WTC11 (cell line): ENCODE measurements around the gene ZNF398. TPM values are rescaled to one million over a fixed set of nuclear protein-coding genes. Genes with fewer than 3 reads are reported as not detected.

ENCODE experiments used
- ATAC-seq: fragments of 200-7000 bp; cut with Tn5 transposase; 2 replicates; pipeline ENCODE4 v1.10.0; 2021; ENCODE audit warnings: mild to moderate bottlenecking, moderate library complexity
- CTCF ChIA-PET: fragments of 300-600 bp; sonication (Branson Sonifier 250); formaldehyde crosslinking; loops from one replicate; lab custom pipeline; 2021; ENCODE audit warnings: antibody characterized with exemption; lab: Charles Lee
- POLR2A ChIA-PET: fragments of 350-600 bp; sonication (Branson Sonifier 250); formaldehyde crosslinking; loops from one replicate; lab custom pipeline; 2021; ENCODE audit warnings: antibody characterized with exemption; lab: Charles Lee
- DNase-seq: peaks from one replicate; pipeline ENCODE4 v3.0.0; 2021; ENCODE audit warnings: low spot score
- H3K27ac Mint-ChIP-seq: 2 replicates; pipeline ENCODE4 v1.8.0; 2021; ENCODE audit warnings: mixed read lengths
- H3K27me3 Mint-ChIP-seq: 2 replicates; pipeline ENCODE4 v1.8.0; 2021; ENCODE audit warnings: low read depth, mild to moderate bottlenecking, moderate library complexity, mixed read lengths
- H3K36me3 Mint-ChIP-seq: 2 replicates; pipeline ENCODE4 v1.8.0; 2021; ENCODE audit warnings: mixed read lengths
- H3K4me1 Mint-ChIP-seq: 2 replicates; pipeline ENCODE4 v1.8.0; 2022; ENCODE audit warnings: mixed read lengths
- H3K4me3 Mint-ChIP-seq: 2 replicates; pipeline ENCODE4 v1.8.0; 2021; ENCODE audit warnings: mild to moderate bottlenecking, moderate library complexity, mixed read lengths
- H3K9me3 Mint-ChIP-seq: 2 replicates; pipeline ENCODE4 v1.8.0; 2021; ENCODE audit warnings: mixed read lengths
- CREB1 ChIP-seq: sonication (generic); formaldehyde crosslinking; IDR thresholded peaks from 2 replicates; pipeline ENCODE4 v1.8.0; 2023; ENCODE audit warnings: mild to moderate bottlenecking, missing genetic modification reagents
- GRHL2 ChIP-seq: fragments of 250-450 bp; sonication (Bioruptor Pico); IDR thresholded peaks from 2 replicates; pipeline ENCODE4 v1.8.0; 2022; ENCODE audit warnings: mild to moderate bottlenecking, moderate library complexity; ENCODE audit not compliant: insufficient replicate concordance, severe bottlenecking
- IRF2 ChIP-seq: sonication (generic); formaldehyde crosslinking; IDR thresholded peaks from 2 replicates; pipeline ENCODE4 v1.8.0; 2022; ENCODE audit warnings: low read depth, missing genetic modification reagents, borderline replicate concordance
- MXD4 ChIP-seq: fragments of 250-450 bp; sonication (Bioruptor Pico); IDR thresholded peaks from 2 replicates; pipeline ENCODE4 v1.8.0; 2021; ENCODE audit warnings: mild to moderate bottlenecking, moderate library complexity, borderline replicate concordance
- NR3C1 ChIP-seq: sonication (generic); formaldehyde crosslinking; conservative IDR thresholded peaks from 2 replicates; pipeline ENCODE4 v1.8.1; 2023; ENCODE audit warnings: low read depth, mild to moderate bottlenecking, missing genetic modification reagents
- SMAD4 ChIP-seq: sonication (generic); formaldehyde crosslinking; IDR thresholded peaks from 2 replicates; pipeline ENCODE4 v1.8.0; 2022; ENCODE audit warnings: mild to moderate bottlenecking, missing genetic modification reagents
- SP1 ChIP-seq: sonication (generic); formaldehyde crosslinking; conservative IDR thresholded peaks from 2 replicates; pipeline ENCODE4 v1.8.1; 2022; ENCODE audit warnings: missing genetic modification reagents
- ZBTB21 ChIP-seq: sonication (generic); formaldehyde crosslinking; IDR thresholded peaks from 2 replicates; pipeline ENCODE4 v1.8.1; 2023; ENCODE audit warnings: mild to moderate bottlenecking, missing genetic modification reagents, borderline replicate concordance
- ZNF121 ChIP-seq: sonication (generic); formaldehyde crosslinking; IDR thresholded peaks from 2 replicates; pipeline ENCODE4 v1.8.0; 2023; ENCODE audit warnings: missing genetic modification reagents
- ZNF396 ChIP-seq: fragments of 250-450 bp; sonication (Bioruptor Pico); IDR thresholded peaks from 2 replicates; pipeline ENCODE4 v1.8.0; 2021; ENCODE audit warnings: mild to moderate bottlenecking, moderate library complexity, borderline replicate concordance
- ZNF671 ChIP-seq: fragments of 250-450 bp; sonication (Bioruptor Pico); IDR thresholded peaks from 2 replicates; pipeline ENCODE4 v1.8.0; 2021; ENCODE audit warnings: mild to moderate bottlenecking
- total RNA-seq: library from RNA; stranded (reverse); gene quantifications from 3 replicates; pipeline ENCODE4 v1.2.3, GENCODE V29; 2021
- TF ChIP-seq, protein P1 (sequence below): sonication (generic); formaldehyde crosslinking; IDR thresholded peaks from 2 replicates; pipeline ENCODE4 v1.8.1; 2023; ENCODE audit warnings: mild to moderate bottlenecking, missing genetic modification reagents
- TF ChIP-seq, protein P2 (sequence below): sonication (generic); formaldehyde crosslinking; IDR thresholded peaks from 2 replicates; pipeline ENCODE4 v1.8.1; 2023; ENCODE audit warnings: mild to moderate bottlenecking, moderate library complexity, missing genetic modification reagents
- TF ChIP-seq, protein P3 (sequence below): sonication (generic); formaldehyde crosslinking; IDR thresholded peaks from 2 replicates; pipeline ENCODE4 v1.8.1; 2023; ENCODE audit warnings: mild to moderate bottlenecking, missing genetic modification reagents
- TF ChIP-seq, protein P4 (sequence below): sonication (generic); formaldehyde crosslinking; IDR thresholded peaks from 2 replicates; pipeline ENCODE4 v1.8.1; 2022; ENCODE audit warnings: missing genetic modification reagents, borderline replicate concordance
- TF ChIP-seq, protein P5 (sequence below): fragments of 250-450 bp; sonication (Bioruptor Pico); IDR thresholded peaks from 2 replicates; pipeline ENCODE4 v1.9.0; 2021; ENCODE audit warnings: mild to moderate bottlenecking, borderline replicate concordance
- TF ChIP-seq, protein P6 (sequence below): sonication (generic); formaldehyde crosslinking; IDR thresholded peaks from 2 replicates; pipeline ENCODE4 v1.8.0; 2023; ENCODE audit warnings: mild to moderate bottlenecking, missing genetic modification reagents

Gene ZNF398
- total RNA-seq, 1 experiment from 2014 or later: 63.2 TPM

DNA sequence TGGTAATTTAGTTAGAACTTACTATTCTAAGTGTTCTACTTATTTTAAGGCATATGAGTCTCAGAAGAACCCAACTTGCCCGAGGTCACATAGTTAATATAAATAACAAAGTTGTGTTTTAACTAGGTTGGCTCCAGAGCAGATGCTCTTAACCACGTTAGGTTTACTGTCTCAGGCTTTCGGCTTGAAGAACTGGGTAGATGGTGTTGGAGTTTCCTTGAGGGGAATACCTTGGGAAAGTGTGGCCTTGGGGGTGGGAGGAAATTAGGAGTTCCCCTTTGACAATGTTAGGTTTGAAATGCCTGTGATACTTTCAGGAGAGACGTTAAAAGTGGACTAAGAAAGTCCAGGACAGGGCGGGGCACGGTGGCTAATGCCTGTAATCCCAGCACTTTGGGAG is 9.6 kb downstream of the ZNF398 start:
- H3K9me3 Mint-ChIP-seq: peaks cover 6% of the 10 kb centered on the region; the same call in 1 of the 2 replicates
- CTCF ChIA-PET: interaction anchor here (1.3 kb wide), 1 partner anchor 10 kb away, joined by 3 read pairs; the partner anchor contains the start of gene ZNF398
- H3K36me3 Mint-ChIP-seq: peaks cover 73% of the 10 kb centered on the region
- peak overlapping the region; percentile 88; the same call in 1 of the 2 replicates for H3K27ac Mint-ChIP-seq
- peaks cover 8% of the 10 kb centered on the region for H3K4me1 Mint-ChIP-seq
- POLR2A ChIA-PET: interaction anchor here (0.7 kb wide), 1 partner anchor 10 kb away, joined by 7 read pairs; no protein-coding TSS in a partner anchor
- no peak for DNase-seq
- H3K4me3 Mint-ChIP-seq: no peak overlapping the region
- H3K27me3 Mint-ChIP-seq: no peaks in the 10 kb centered on the region
- TF ChIP-seq, protein P1, sequence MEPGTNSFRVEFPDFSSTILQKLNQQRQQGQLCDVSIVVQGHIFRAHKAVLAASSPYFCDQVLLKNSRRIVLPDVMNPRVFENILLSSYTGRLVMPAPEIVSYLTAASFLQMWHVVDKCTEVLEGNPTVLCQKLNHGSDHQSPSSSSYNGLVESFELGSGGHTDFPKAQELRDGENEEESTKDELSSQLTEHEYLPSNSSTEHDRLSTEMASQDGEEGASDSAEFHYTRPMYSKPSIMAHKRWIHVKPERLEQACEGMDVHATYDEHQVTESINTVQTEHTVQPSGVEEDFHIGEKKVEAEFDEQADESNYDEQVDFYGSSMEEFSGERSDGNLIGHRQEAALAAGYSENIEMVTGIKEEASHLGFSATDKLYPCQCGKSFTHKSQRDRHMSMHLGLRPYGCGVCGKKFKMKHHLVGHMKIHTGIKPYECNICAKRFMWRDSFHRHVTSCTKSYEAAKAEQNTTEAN (CRISPR knock-in tag): no peak
- TF ChIP-seq IRF2 (no peak), SMAD4 (CRISPR knock-in tag) (no peak), ZBTB21 (CRISPR knock-in tag) (no peak), NR3C1 (no peak), ZNF396 (CRISPR knock-in tag) (no peak)
- TF ChIP-seq, protein P2, sequence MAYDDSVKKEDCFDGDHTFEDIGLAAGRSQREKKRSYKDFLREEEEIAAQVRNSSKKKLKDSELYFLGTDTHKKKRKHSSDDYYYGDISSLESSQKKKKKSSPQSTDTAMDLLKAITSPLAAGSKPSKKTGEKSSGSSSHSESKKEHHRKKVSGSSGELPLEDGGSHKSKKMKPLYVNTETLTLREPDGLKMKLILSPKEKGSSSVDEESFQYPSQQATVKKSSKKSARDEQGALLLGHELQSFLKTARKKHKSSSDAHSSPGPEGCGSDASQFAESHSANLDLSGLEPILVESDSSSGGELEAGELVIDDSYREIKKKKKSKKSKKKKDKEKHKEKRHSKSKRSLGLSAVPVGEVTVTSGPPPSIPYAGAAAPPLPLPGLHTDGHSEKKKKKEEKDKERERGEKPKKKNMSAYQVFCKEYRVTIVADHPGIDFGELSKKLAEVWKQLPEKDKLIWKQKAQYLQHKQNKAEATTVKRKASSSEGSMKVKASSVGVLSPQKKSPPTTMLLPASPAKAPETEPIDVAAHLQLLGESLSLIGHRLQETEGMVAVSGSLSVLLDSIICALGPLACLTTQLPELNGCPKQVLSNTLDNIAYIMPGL (CRISPR knock-in tag): no peak
- TF ChIP-seq, protein P3, sequence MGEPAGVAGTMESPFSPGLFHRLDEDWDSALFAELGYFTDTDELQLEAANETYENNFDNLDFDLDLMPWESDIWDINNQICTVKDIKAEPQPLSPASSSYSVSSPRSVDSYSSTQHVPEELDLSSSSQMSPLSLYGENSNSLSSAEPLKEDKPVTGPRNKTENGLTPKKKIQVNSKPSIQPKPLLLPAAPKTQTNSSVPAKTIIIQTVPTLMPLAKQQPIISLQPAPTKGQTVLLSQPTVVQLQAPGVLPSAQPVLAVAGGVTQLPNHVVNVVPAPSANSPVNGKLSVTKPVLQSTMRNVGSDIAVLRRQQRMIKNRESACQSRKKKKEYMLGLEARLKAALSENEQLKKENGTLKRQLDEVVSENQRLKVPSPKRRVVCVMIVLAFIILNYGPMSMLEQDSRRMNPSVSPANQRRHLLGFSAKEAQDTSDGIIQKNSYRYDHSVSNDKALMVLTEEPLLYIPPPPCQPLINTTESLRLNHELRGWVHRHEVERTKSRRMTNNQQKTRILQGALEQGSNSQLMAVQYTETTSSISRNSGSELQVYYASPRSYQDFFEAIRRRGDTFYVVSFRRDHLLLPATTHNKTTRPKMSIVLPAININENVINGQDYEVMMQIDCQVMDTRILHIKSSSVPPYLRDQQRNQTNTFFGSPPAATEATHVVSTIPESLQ: no peak
- TF ChIP-seq, protein P4, sequence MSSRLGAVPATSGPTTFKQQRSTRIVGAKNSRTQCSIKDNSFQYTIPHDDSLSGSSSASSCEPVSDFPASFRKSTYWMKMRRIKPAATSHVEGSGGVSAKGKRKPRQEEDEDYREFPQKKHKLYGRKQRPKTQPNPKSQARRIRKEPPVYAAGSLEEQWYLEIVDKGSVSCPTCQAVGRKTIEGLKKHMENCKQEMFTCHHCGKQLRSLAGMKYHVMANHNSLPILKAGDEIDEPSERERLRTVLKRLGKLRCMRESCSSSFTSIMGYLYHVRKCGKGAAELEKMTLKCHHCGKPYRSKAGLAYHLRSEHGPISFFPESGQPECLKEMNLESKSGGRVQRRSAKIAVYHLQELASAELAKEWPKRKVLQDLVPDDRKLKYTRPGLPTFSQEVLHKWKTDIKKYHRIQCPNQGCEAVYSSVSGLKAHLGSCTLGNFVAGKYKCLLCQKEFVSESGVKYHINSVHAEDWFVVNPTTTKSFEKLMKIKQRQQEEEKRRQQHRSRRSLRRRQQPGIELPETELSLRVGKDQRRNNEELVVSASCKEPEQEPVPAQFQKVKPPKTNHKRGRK (CRISPR knock-in tag): no peak
- TF ChIP-seq, all 79 proteins: peak for 0
- no peak for ATAC-seq

DNA sequence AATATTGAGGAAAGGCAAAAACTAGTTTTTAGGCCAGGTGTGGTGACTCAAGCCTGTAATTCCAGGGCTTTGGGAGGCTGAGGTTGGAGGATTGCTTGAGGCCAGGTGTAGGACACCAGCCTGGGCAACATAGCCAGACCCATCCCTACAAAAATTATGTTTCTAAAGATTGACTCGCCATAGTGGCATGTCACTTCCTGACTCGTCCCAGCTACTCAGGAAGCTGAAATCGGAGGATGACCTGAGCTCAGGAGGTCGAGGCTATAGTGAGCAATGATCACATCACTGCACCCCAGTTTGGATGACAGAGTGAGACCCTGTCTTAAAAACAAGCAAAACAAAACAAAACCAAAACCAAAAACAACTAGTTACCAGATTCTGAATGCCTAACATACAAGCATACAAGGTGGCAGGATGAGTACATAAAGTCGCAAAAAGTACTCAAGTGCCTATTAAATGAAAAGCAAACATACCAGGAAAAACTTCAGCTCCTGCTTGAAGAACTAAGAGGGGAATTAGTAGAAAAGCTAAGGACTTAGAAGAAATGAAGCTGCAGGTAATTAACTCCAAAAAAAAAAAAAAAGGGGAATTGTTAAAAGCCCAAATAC is 14.1 kb downstream of the ZNF398 start:
- H3K4me1 Mint-ChIP-seq: peaks cover 3% of the 10 kb centered on the region
- H3K4me3 Mint-ChIP-seq: no peak overlapping the region
- H3K27me3 Mint-ChIP-seq: no peaks in the 10 kb centered on the region
- H3K27ac Mint-ChIP-seq: peak overlapping the region; percentile 64
- POLR2A ChIA-PET: no interaction called here
- CTCF ChIA-PET: interaction anchor here (0.8 kb wide), 1 partner anchor 90 kb away, joined by 5 read pairs; no protein-coding TSS in a partner anchor
- no peak for DNase-seq
- peaks cover 72% of the 10 kb centered on the region for H3K36me3 Mint-ChIP-seq
- no peak for TF ChIP-seq CREB1 (CRISPR knock-in tag)
- peak; percentile 87 for TF ChIP-seq ZNF121 (CRISPR knock-in tag)
- no peak for TF ChIP-seq GRHL2
- no peak for ATAC-seq
- peaks cover 6% of the 10 kb centered on the region; the same call in 1 of the 2 replicates for H3K9me3 Mint-ChIP-seq

DNA sequence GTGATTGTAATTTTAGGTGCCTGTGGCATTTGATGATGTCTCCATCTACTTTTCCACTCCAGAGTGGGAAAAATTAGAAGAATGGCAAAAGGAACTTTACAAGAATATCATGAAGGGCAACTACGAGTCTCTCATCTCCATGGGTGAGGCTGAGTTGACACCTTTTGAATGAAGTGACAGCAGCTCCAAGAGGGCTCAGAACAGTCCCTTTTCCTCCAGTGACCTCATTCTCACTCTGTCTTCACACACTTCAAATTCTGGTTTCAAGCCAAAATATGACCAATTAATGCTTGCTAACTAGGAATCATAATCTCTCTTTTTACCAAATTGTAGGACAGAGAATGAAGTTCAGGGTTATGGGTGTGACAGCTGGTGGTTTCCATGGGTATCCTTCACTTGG is 18.9 kb downstream of the ZNF398 start:
- ChIA-PET CTCF (interaction anchor here (2.2 kb wide), 1 partner anchor 19 kb away, joined by 6 read pairs; the partner anchor contains the start of gene ZNF398), POLR2A (no interaction called here)
- H3K4me1 Mint-ChIP-seq: no peaks in the 10 kb centered on the region
- no peaks in the 10 kb centered on the region for H3K27me3 Mint-ChIP-seq
- ATAC-seq: no peak
- no peaks in the 10 kb centered on the region for H3K9me3 Mint-ChIP-seq
- no peak for DNase-seq
- H3K27ac Mint-ChIP-seq: no peak overlapping the region
- peaks cover 78% of the 10 kb centered on the region for H3K36me3 Mint-ChIP-seq
- H3K4me3 Mint-ChIP-seq: no peak overlapping the region
- no peak for TF ChIP-seq IRF2
- TF ChIP-seq ZNF671 (CRISPR knock-in tag): no peak
- no peak for TF ChIP-seq MXD4 (CRISPR knock-in tag)
- no peak for TF ChIP-seq ZBTB21 (CRISPR knock-in tag)
- no peak for TF ChIP-seq SP1 (CRISPR knock-in tag)
- TF ChIP-seq, protein P5, sequence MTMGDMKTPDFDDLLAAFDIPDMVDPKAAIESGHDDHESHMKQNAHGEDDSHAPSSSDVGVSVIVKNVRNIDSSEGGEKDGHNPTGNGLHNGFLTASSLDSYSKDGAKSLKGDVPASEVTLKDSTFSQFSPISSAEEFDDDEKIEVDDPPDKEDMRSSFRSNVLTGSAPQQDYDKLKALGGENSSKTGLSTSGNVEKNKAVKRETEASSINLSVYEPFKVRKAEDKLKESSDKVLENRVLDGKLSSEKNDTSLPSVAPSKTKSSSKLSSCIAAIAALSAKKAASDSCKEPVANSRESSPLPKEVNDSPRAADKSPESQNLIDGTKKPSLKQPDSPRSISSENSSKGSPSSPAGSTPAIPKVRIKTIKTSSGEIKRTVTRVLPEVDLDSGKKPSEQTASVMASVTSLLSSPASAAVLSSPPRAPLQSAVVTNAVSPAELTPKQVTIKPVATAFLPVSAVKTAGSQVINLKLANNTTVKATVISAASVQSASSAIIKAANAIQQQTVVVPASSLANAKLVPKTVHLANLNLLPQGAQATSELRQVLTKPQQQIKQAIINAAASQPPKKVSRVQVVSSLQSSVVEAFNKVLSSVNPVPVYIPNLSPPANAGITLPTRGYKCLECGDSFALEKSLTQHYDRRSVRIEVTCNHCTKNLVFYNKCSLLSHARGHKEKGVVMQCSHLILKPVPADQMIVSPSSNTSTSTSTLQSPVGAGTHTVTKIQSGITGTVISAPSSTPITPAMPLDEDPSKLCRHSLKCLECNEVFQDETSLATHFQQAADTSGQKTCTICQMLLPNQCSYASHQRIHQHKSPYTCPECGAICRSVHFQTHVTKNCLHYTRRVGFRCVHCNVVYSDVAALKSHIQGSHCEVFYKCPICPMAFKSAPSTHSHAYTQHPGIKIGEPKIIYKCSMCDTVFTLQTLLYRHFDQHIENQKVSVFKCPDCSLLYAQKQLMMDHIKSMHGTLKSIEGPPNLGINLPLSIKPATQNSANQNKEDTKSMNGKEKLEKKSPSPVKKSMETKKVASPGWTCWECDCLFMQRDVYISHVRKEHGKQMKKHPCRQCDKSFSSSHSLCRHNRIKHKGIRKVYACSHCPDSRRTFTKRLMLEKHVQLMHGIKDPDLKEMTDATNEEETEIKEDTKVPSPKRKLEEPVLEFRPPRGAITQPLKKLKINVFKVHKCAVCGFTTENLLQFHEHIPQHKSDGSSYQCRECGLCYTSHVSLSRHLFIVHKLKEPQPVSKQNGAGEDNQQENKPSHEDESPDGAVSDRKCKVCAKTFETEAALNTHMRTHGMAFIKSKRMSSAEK (CRISPR knock-in tag): no peak
- no peak for TF ChIP-seq SMAD4 (CRISPR knock-in tag)
- TF ChIP-seq, protein P6, sequence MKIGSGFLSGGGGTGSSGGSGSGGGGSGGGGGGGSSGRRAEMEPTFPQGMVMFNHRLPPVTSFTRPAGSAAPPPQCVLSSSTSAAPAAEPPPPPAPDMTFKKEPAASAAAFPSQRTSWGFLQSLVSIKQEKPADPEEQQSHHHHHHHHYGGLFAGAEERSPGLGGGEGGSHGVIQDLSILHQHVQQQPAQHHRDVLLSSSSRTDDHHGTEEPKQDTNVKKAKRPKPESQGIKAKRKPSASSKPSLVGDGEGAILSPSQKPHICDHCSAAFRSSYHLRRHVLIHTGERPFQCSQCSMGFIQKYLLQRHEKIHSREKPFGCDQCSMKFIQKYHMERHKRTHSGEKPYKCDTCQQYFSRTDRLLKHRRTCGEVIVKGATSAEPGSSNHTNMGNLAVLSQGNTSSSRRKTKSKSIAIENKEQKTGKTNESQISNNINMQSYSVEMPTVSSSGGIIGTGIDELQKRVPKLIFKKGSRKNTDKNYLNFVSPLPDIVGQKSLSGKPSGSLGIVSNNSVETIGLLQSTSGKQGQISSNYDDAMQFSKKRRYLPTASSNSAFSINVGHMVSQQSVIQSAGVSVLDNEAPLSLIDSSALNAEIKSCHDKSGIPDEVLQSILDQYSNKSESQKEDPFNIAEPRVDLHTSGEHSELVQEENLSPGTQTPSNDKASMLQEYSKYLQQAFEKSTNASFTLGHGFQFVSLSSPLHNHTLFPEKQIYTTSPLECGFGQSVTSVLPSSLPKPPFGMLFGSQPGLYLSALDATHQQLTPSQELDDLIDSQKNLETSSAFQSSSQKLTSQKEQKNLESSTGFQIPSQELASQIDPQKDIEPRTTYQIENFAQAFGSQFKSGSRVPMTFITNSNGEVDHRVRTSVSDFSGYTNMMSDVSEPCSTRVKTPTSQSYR (CRISPR knock-in tag): no peak
